MM.1S (cell line): Measurements from ENCODE around the gene VLDLR.

Source experiments
- EZH2phosphoT487 ChIP-seq: fragments of 300-600 bp; sonication (generic); IDR thresholded peaks from 2 replicates; pipeline ENCODE4 v1.6.1; 2018; ENCODE audit warnings: antibody characterized with exemption, low read length
- TF ChIP-seq, protein P1 (sequence below): fragments of 300-600 bp; sonication (generic); IDR thresholded peaks from 2 replicates; pipeline ENCODE4 v1.5.1; 2016; ENCODE audit warnings: antibody characterized with exemption, low read length, mixed read lengths

DNA sequence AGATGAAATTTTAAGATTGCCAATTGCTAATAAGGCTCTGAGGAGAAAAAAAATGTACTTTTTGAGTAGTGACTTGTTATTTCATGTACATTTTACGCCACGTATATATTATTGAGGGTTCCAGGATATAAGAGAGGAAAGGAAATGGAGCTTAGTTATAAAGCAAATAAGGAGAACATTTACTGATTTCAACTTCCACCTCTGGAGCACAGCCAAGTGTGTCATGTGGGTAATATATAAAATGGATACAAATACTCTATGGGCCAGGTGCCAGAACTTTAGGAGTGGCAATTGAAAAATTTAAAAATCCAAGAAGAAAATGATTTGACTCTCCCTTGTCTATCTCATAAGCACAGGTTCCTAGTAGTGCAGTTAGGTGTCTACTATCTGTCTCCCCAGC, 45.0 kb upstream of the VLDLR start:
- TF ChIP-seq, protein P1, sequence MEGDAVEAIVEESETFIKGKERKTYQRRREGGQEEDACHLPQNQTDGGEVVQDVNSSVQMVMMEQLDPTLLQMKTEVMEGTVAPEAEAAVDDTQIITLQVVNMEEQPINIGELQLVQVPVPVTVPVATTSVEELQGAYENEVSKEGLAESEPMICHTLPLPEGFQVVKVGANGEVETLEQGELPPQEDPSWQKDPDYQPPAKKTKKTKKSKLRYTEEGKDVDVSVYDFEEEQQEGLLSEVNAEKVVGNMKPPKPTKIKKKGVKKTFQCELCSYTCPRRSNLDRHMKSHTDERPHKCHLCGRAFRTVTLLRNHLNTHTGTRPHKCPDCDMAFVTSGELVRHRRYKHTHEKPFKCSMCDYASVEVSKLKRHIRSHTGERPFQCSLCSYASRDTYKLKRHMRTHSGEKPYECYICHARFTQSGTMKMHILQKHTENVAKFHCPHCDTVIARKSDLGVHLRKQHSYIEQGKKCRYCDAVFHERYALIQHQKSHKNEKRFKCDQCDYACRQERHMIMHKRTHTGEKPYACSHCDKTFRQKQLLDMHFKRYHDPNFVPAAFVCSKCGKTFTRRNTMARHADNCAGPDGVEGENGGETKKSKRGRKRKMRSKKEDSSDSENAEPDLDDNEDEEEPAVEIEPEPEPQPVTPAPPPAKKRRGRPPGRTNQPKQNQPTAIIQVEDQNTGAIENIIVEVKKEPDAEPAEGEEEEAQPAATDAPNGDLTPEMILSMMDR = no peak
- TF ChIP-seq EZH2phosphoT487 = no peak
